Endodermal cell (in vitro differentiated cells): ENCODE data around the gene ZNF20. TPM values are rescaled to one million over a fixed set of nuclear protein-coding genes. Genes with fewer than 3 reads are reported as not detected.
"Not testable (repeated sequence)": the region's sequence is repeated elsewhere in the genome, so short reads cannot be mapped to it uniquely, and the experiment has no call there.

ENCODE experiments used
- DNase-seq: peaks from one replicate; pipeline ENCODE4 v3.0.0-alpha.2; 2017
- H3K27ac ChIP-seq: 2 replicates; pipeline ENCODE4 v1.5.1; 2013; ENCODE audit warnings: mild to moderate bottlenecking, low read depth, low read length, moderate library complexity
- H3K27me3 ChIP-seq: 2 replicates; pipeline ENCODE4 v1.6.1; 2013; ENCODE audit warnings: mild to moderate bottlenecking, low read length, moderate library complexity; ENCODE audit not compliant: insufficient read depth, control insufficient read depth, poor library complexity, severe bottlenecking
- H3K36me3 ChIP-seq: 2 replicates; pipeline ENCODE4 v1.7.0; 2013; ENCODE audit warnings: mild to moderate bottlenecking, low read length, moderate library complexity; ENCODE audit not compliant: control insufficient read depth, insufficient read depth
- H3K4me1 ChIP-seq: one replicate; pipeline ENCODE4 v1.7.0; 2013; ENCODE audit warnings: low read length; ENCODE audit not compliant: control insufficient read depth, insufficient read depth
- H3K4me3 ChIP-seq: 2 replicates; pipeline ENCODE4 v1.5.1; 2013; ENCODE audit warnings: mild to moderate bottlenecking, low read length, moderate library complexity
- H3K9ac ChIP-seq: 2 replicates; pipeline ENCODE4 v1.6.1; 2013; ENCODE audit warnings: mild to moderate bottlenecking, low read length, moderate library complexity; ENCODE audit not compliant: poor library complexity, severe bottlenecking; ENCODE audit errors: extremely low read depth
- H3K9me3 ChIP-seq: 2 replicates; pipeline ENCODE4 v1.6.1; 2013; ENCODE audit warnings: mild to moderate bottlenecking, low read length, moderate library complexity; ENCODE audit not compliant: control insufficient read depth
- H3K27ac Mint-ChIP-seq: 2 replicates; pipeline ENCODE4 v1.8.0; 2020; ENCODE audit warnings: mixed read lengths
- H3K27me3 Mint-ChIP-seq: 2 replicates; pipeline ENCODE4 v1.8.0; 2021; ENCODE audit warnings: mild to moderate bottlenecking, mixed read lengths; ENCODE audit not compliant: insufficient read depth
- H3K36me3 Mint-ChIP-seq: 2 replicates; pipeline ENCODE4 v1.8.0; 2020; ENCODE audit warnings: low read depth, mixed read lengths
- H3K4me1 Mint-ChIP-seq: 2 replicates; pipeline ENCODE4 v1.8.0; 2020; ENCODE audit warnings: mixed read lengths
- H3K4me3 Mint-ChIP-seq: 2 replicates; pipeline ENCODE4 v1.8.0; 2020; ENCODE audit warnings: mild to moderate bottlenecking, moderate library complexity, mixed read lengths
- H3K9me3 Mint-ChIP-seq: 2 replicates; pipeline ENCODE4 v1.8.0; 2020; ENCODE audit warnings: mild to moderate bottlenecking, mixed read lengths
- CTCF ChIP-seq: fragments of 200-600 bp; sonication (generic); conservative IDR thresholded peaks from 2 replicates; pipeline ENCODE4 v1.5.0; 2021; ENCODE audit warnings: antibody characterized with exemption, mild to moderate bottlenecking
- WGBS, 2 experiments: methylation state at CpG; one replicate each; pipeline versions ENCODE4 v1.1.5 to v1.1.7; 2013; ENCODE audit warnings: missing lambda C conversion rate in 2 of 2, mixed read lengths in 1 of 2; ENCODE audit not compliant: insufficient coverage in 1 of 2, insufficient read length in 1 of 2; 5-methylcytosine and 5-hydroxymethylcytosine counted together
- total RNA-seq, 2 donors: library from RNA; stranded (reverse); fragmentation: NEBNext Ultra II Directional in 1 of 2; extraction: Animal tissue kit (Norgen Biotek cat#: 25700) in 1 of 2; gene quantifications; 2 replicates in 1 of 2; 3 replicates in 1 of 2; pipeline ENCODE4 v1.2.1, GENCODE V29; 2021

Gene ZNF20
- total RNA-seq, 2 donors from 2014 or later, result 10.2 to 10.6 TPM

DNA sequence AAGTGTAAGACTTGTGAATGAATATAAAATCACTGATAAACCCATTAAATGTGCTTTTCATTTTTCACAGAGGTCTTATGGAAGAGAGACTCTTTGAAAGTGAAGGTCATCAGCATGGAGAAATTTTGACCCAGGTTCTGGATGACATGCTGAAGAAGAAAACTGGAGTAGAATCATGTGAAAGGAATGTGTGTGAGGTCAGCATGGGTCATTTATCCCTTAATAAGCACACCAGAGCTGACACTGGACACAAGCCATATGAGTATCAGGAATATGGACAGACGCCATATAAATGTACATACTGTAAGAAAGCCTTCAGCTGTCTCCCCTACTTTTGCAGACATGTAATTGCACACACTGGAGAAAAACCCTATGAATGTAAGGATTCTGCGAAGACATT is 29.0 kb downstream of the ZNF20 start:
- H3K4me1 Mint-ChIP-seq, result no peaks in the 10 kb centered on the region
- no peaks in the 10 kb centered on the region for H3K27me3 Mint-ChIP-seq
- H3K27ac ChIP-seq, result no peak overlapping the region
- WGBS, 2 experiments, result 91 to 100% methylated on average over 1 of the region's 2 CpGs
- peak overlapping the region; percentile 54 for H3K4me3 ChIP-seq
- H3K36me3 Mint-ChIP-seq, result peaks cover 75% of the 10 kb centered on the region
- no peak for DNase-seq
- no peak overlapping the region for H3K4me3 Mint-ChIP-seq
- H3K27me3 ChIP-seq, result no peaks in the 10 kb centered on the region
- no peak overlapping the region for H3K27ac Mint-ChIP-seq
- no peaks in the 10 kb centered on the region for H3K4me1 ChIP-seq
- TF ChIP-seq CTCF, result no peak
- H3K9me3 ChIP-seq, result peaks cover 76% of the 10 kb centered on the region
- no peak overlapping the region for H3K9ac ChIP-seq
- H3K9me3 Mint-ChIP-seq, result peaks cover 86% of the 10 kb centered on the region
- H3K36me3 ChIP-seq, result peaks cover 59% of the 10 kb centered on the region

DNA sequence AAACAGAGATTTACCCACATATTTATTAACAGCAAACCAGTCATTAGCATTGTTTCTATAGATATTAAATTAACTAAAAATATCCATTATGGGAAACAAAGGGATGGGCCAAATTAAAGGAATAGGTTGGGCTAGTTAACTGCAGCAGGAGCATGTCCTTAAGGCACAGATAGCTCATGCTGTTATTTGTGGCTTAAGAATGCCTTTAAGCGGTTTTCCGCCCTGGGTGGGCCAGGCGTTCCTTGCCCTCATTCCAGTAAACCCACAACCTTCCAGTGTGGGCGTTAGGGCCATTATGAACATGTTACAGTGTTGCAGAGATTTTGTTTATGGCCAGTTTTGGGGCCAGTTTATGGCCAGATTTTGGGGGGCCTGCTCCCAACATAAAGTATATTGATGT is 36.2 kb downstream of the ZNF20 start:
- not testable (repeated sequence) for H3K27ac ChIP-seq, H3K4me1 ChIP-seq, H3K4me3 Mint-ChIP-seq, H3K27ac Mint-ChIP-seq, H3K9ac ChIP-seq, H3K4me3 ChIP-seq, DNase-seq, H3K27me3 Mint-ChIP-seq, H3K4me1 Mint-ChIP-seq, H3K27me3 ChIP-seq
- WGBS, 2 experiments, result 92 to 94% methylated on average over 2 of the region's 4 CpGs
- peaks cover 76% of the 10 kb centered on the region for H3K9me3 ChIP-seq
- peaks cover 59% of the 10 kb centered on the region for H3K36me3 Mint-ChIP-seq
- peaks cover 15% of the 10 kb centered on the region for H3K36me3 ChIP-seq
- H3K9me3 Mint-ChIP-seq, result peaks cover 77% of the 10 kb centered on the region

GRCh38 chr19:12098040-12098439 is 42.1 kb downstream of the ZNF20 start:
- Mint-ChIP-seq H3K27ac (no peak overlapping the region), H3K36me3 (peaks cover 72% of the 10 kb centered on the region), H3K27me3 (no peaks in the 10 kb centered on the region), H3K4me3 (no peak overlapping the region), H3K4me1 (peaks cover 2% of the 10 kb centered on the region), H3K9me3 (peaks cover 84% of the 10 kb centered on the region)
- TF ChIP-seq CTCF, result no peak
- Histone ChIP-seq H3K36me3 (peaks cover 47% of the 10 kb centered on the region), H3K9me3 (peaks cover 92% of the 10 kb centered on the region), H3K27me3 (no peaks in the 10 kb centered on the region), H3K4me3 (peak overlapping the region; percentile 53), H3K4me1 (no peaks in the 10 kb centered on the region), H3K9ac (no peak overlapping the region), H3K27ac (no peak overlapping the region)
- no peak for DNase-seq
- WGBS, 2 experiments, result 94 to 98% methylated on average over 7 to 9 of the region's 9 CpGs

DNA sequence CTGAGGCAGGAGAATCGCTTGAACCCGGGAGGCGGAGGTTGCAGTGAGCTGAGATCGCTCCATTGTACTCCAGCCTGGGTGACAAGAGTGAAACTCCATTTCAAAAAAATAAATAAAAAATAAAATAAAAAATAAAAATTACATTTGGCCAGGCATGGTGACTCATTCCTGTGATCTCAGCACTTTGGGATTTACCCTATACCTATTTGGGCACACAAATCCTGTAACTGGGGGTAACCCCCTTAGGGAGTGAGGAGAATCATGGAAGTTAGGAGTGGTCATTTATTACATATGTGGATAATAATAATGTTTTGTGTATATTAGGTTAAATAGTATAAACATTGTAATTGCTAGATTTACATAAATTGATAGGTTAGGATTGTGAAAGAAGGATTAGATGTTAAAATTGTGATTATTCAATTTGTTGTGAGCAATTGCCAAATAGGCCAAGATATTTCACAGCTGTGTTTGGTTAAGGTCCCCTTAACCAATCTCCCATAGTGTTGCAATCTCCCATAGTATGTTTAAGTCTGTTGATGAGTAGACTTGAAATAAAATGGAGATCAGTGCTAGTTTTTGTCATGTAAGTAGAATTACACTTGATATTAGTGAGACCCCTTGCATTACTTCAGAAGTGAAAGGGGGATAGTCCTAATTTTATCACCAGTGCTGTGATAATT is 44.9 kb downstream of the ZNF20 start:
- Mint-ChIP-seq H3K27me3 (no peaks in the 10 kb centered on the region), H3K36me3 (peaks cover 55% of the 10 kb centered on the region), H3K4me3 (no peak overlapping the region), H3K9me3 (peaks cover 74% of the 10 kb centered on the region), H3K27ac (no peak overlapping the region), H3K4me1 (peaks cover 2% of the 10 kb centered on the region)
- Histone ChIP-seq H3K27me3 (no peaks in the 10 kb centered on the region), H3K9ac (no peak overlapping the region), H3K36me3 (peaks cover 47% of the 10 kb centered on the region), H3K4me1 (no peaks in the 10 kb centered on the region), H3K27ac (no peak overlapping the region), H3K9me3 (peaks cover 72% of the 10 kb centered on the region), H3K4me3 (no peak overlapping the region)
- no peak for DNase-seq
- 95% methylated on average over 4 of the region's 4 CpGs; no CpG with 5 or more reads in 1 of the 2 experiments for WGBS, 2 experiments
- no peak for TF ChIP-seq CTCF
